Endothelial cell of umbilical vein (primary cell): ENCODE data around the gene WBP2. TPM values are rescaled to one million over a fixed set of nuclear protein-coding genes. Genes with fewer than 3 reads are reported as not detected.

Experiments
- BruUV-seq: library from RNA; stranded (reverse); fragments of 400-500 nt; replicated peaks from 2 replicates; lab custom pipeline; 2021; lab: Mats Ljungman, UMichigan
- CTCF ChIA-PET: fragments of 300-600, 350-600 bp; sonication (Branson Sonifier 250); formaldehyde crosslinking; loops from one replicate; lab custom pipeline; 2021; ENCODE audit warnings: antibody characterized with exemption, inconsistent platforms; lab: Charles Lee
- POLR2A ChIA-PET: fragments of 300-600, 350-600 bp; sonication (Branson Sonifier 250); formaldehyde crosslinking; loops from one replicate; lab custom pipeline; 2021; ENCODE audit warnings: antibody characterized with exemption, inconsistent platforms; lab: Charles Lee
- DNase-seq: peaks from one replicate; pipeline ENCODE4 v3.0.0-alpha.2; 2011; ENCODE audit warnings: low read depth, low spot score
- FAIRE-seq: peaks from 2 replicates; lab custom pipeline; 2011; peaks lifted over from hg19 to GRCh38; lab: Jason Lieb, UNC
- H2AFZ ChIP-seq: 2 replicates; pipeline ENCODE4 v1.6.0; 2012; ENCODE audit warnings: low read depth, low read length, control low read depth, inconsistent platforms
- H3K27ac ChIP-seq: 2 replicates; pipeline ENCODE4 v1.5.1; 2011; ENCODE audit warnings: low read depth, mild to moderate bottlenecking, control low read depth, low read length, moderate library complexity; ENCODE audit not compliant: insufficient read depth
- H3K27me3 ChIP-seq, 2 experiments: 2 replicates each; pipeline versions ENCODE4 v1.6.0 to v1.6.1; 2011; ENCODE audit warnings: low read length in 2 of 2, mixed read lengths in 1 of 2; ENCODE audit not compliant: control insufficient read depth in 2 of 2, insufficient read depth in 2 of 2
- H3K36me3 ChIP-seq, 2 experiments: 2 replicates in 1 of 2; 3 replicates in 1 of 2; pipeline ENCODE4 v1.5.1; 2011; ENCODE audit warnings: low read length in 2 of 2, mild to moderate bottlenecking in 1 of 2, moderate library complexity in 1 of 2; ENCODE audit not compliant: control insufficient read depth in 2 of 2, insufficient read depth in 2 of 2; ENCODE audit errors: extremely low read depth in 1 of 2
- H3K4me1 ChIP-seq: 3 replicates; pipeline ENCODE4 v1.5.1; 2011; ENCODE audit warnings: mild to moderate bottlenecking, low read length; ENCODE audit not compliant: control insufficient read depth, insufficient read depth; ENCODE audit errors: extremely low read depth
- H3K4me2 ChIP-seq: 2 replicates; pipeline ENCODE4 v1.6.1; 2011; ENCODE audit warnings: low read length, control low read depth, mixed read lengths; ENCODE audit not compliant: insufficient read depth
- H3K4me3 ChIP-seq, 3 experiments: fragments of 200-600 bp in 1 of 3; sonication (generic), shearing (Covaris generic) in 1 of 3; replicated peaks in 1 of 3; 2 replicates each; pipeline ENCODE4 v1.5.1; 2011 to 2016; ENCODE audit warnings: control low read depth in 3 of 3, low read length in 3 of 3, mild to moderate bottlenecking in 2 of 3, inconsistent platforms in 1 of 3, low read depth in 1 of 3, moderate library complexity in 1 of 3; ENCODE audit not compliant: insufficient read depth in 1 of 3
- H3K79me2 ChIP-seq: 2 replicates; pipeline ENCODE4 v1.6.0; 2012; ENCODE audit warnings: low read length, inconsistent platforms; ENCODE audit not compliant: control insufficient read depth, insufficient read depth
- H3K9ac ChIP-seq: replicated peaks from 2 replicates; pipeline ENCODE3; 2011; ENCODE audit warnings: low read length, control low read depth; ENCODE audit not compliant: insufficient read depth; ENCODE audit errors: extremely low read depth
- H3K9me1 ChIP-seq: replicated peaks from 3 replicates; pipeline ENCODE4 v1.6.0; 2011; ENCODE audit warnings: mild to moderate bottlenecking, low read length; ENCODE audit not compliant: control insufficient read depth, insufficient read depth; ENCODE audit errors: extremely low read depth
- H3K9me3 ChIP-seq: replicated peaks from 2 replicates; pipeline ENCODE4 v1.5.1; 2012; ENCODE audit warnings: low read length, inconsistent platforms; ENCODE audit not compliant: control insufficient read depth, insufficient read depth
- H4K20me1 ChIP-seq: replicated peaks from 2 replicates; pipeline ENCODE3; 2011; ENCODE audit warnings: mild to moderate bottlenecking, low read length; ENCODE audit not compliant: control insufficient read depth, insufficient read depth; ENCODE audit errors: extremely low read depth
- CTCF ChIP-seq, 2 donors: IDR thresholded peaks; 1 replicate in 1 of 2; 2 replicates in 1 of 2; pipeline ENCODE4 v1.5.1; 2011; ENCODE audit warnings: low read length in 2 of 2, mild to moderate bottlenecking in 2 of 2, moderate library complexity in 2 of 2, control low read depth in 1 of 2, inconsistent platforms in 1 of 2, low read depth in 1 of 2; ENCODE audit not compliant: insufficient read depth in 1 of 2; ENCODE audit errors: extremely low read depth in 1 of 2
- EZH2 ChIP-seq: IDR thresholded peaks from 2 replicates; pipeline ENCODE4 v1.6.1; 2012; ENCODE audit warnings: borderline replicate concordance, low read depth, mild to moderate bottlenecking, moderate library complexity, low read length, inconsistent platforms; ENCODE audit not compliant: severe bottlenecking
- FOS ChIP-seq: IDR thresholded peaks from 2 replicates; pipeline ENCODE4 v1.6.1; 2011; ENCODE audit warnings: mild to moderate bottlenecking, low read length, moderate library complexity, borderline replicate concordance; ENCODE audit not compliant: insufficient read depth
- GATA2 ChIP-seq: IDR thresholded peaks from 2 replicates; pipeline ENCODE4 v1.7.0; 2011; ENCODE audit warnings: low read depth, mild to moderate bottlenecking, moderate library complexity, mixed read lengths, low read length; ENCODE audit not compliant: insufficient read length, insufficient read depth
- JUN ChIP-seq: IDR thresholded peaks from 2 replicates; pipeline ENCODE4 v1.6.1; 2011; ENCODE audit warnings: borderline replicate concordance, low read depth; ENCODE audit not compliant: insufficient read length, insufficient read depth
- MAX ChIP-seq: IDR thresholded peaks from 2 replicates; pipeline ENCODE4 v1.6.1; 2011; ENCODE audit not compliant: insufficient read depth, insufficient read length
- MYC ChIP-seq: IDR thresholded peaks from one replicate; pipeline ENCODE4 v1.6.1; 2011; ENCODE audit warnings: mild to moderate bottlenecking, low read depth, low read length
- POLR2A ChIP-seq: IDR thresholded peaks from 2 replicates; pipeline ENCODE4 v1.6.1; 2012; ENCODE audit warnings: low read depth, mild to moderate bottlenecking, control low read depth, low read length
- POLR2AphosphoS5 ChIP-seq: IDR thresholded peaks from 2 replicates; pipeline ENCODE4 v1.6.1; 2012; ENCODE audit warnings: low read depth, mild to moderate bottlenecking, control low read depth, low read length, moderate library complexity; ENCODE audit not compliant: insufficient read depth
- dilution Hi-C: fragments of 300-500 bp; cut with MboI; formaldehyde crosslinking; loops from one replicate; pipeline ENCODE4 v1.15.0; 2019; ENCODE audit warnings: low sequenced_read_pairs; ENCODE audit not compliant: extremely low pct_ligation_motif_present
- intact Hi-C: fragments of 100-400 bp; cut with micrococcal nuclease; formaldehyde crosslinking; loops from one replicate; pipeline ENCODE4 v1.10.0; 2022
- polyA plus RNA-seq, 4 experiments: library from polyadenylated mRNA; depleted of rRNA in 3 of 4; stranded (reverse) in 3 of 4; unstranded in 1 of 4; fragments of >200 nt; gene quantifications; 2 replicates each; pipeline versions ENCODE4 v1.2.1 to v1.2.3, GENCODE V29; 2011 to 2012; ENCODE audit warnings: missing spikeins in 1 of 4
- total RNA-seq: library from RNA; stranded (reverse); gene quantifications from 2 replicates; pipeline ENCODE4 v1.2.3, GENCODE V29; 2021

The WBP2 gene
- total and polyA plus RNA-seq, 2 donors (not counting 3 experiments of a cell fraction or from before 2014, with no cell fraction given) = 81.5 to 126 TPM

DNA sequence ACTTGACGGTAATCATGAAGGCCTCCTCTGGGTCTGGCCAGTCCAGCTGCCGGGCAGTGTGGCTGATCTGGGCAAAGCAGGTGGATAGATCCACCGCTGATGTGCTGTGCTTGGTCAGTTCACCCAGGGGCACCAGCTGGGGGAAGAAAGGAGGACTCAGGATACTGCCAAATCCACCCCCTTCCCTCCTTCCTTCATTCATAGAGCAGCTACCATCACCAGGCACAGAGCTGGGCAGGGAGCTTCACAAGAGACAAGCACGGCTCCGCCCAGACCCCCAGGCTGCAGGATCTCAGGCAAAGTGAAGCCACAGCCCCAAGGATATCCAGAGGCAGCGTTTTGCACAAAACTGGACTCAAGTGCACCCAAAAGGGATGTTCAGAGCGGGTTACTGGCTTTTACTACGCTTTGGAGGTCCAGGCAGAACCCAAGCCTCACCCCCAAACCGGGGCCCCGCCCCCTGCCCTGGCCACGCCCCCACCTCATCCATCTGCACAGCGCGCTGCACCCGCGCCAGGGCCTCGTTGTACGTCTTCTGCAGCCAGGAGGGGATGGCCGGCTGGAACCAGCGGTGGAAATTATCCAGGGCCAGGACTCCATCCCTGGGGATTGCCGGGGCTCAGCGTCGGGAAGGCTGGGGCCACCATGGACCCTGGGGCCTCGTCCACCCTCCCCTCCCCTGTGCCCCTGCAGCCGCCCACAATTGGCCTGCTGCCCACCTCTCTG, 20.0 kb downstream of the WBP2 start:
- H3K36me3 ChIP-seq = no peaks in the 10 kb centered on the region
- TF ChIP-seq MYC (no peak), EZH2 (no peak), POLR2A (no peak), POLR2AphosphoS5 (no peak), FOS (no peak), CTCF (IDR thresholded peaks at IDR 0.05; ENCODE audit: extremely low read depth in 1 of 2, insufficient read depth in 1 of 2, low read depth in 1 of 2, low read length in 2 of 2) (no peak), JUN (no peak), GATA2 (no peak), MAX (no peak)
- intact Hi-C loops (no loop called here), dilution Hi-C loops (no loop called here)
- POLR2A ChIA-PET = no interaction called here
- H3K27ac ChIP-seq = no peak overlapping the region
- no TSS peak for BruUV-seq
- DNase-seq (no peak), FAIRE-seq (no peak)
- H3K4me1 ChIP-seq = no peaks in the 10 kb centered on the region
- no peaks in the 10 kb centered on the region for H3K9me3 ChIP-seq
- no peaks in the 10 kb centered on the region for H3K9me1 ChIP-seq
- no peaks in the 10 kb centered on the region for H4K20me1 ChIP-seq
- H3K9ac ChIP-seq = no peak overlapping the region
- H2AFZ ChIP-seq = no peak overlapping the region
- H3K4me2 ChIP-seq = no peak overlapping the region
- no peak overlapping the region for H3K4me3 ChIP-seq
- H3K27me3 ChIP-seq = no peaks in the 10 kb centered on the region
- no peaks in the 10 kb centered on the region for H3K79me2 ChIP-seq
- CTCF ChIA-PET = interaction anchor here (1.9 kb wide), 1 partner anchor 10 kb away, joined by 10 read pairs; no protein-coding TSS in a partner anchor
